ENCODE measurements around the gene EPB42.

- TF ChIP-seq CTCF (IDR thresholded peaks at IDR 0.05 in 8 of 11, conservative IDR thresholded peaks at IDR 0.05 in 3 of 11) (peak in 8 of 11 experiments; percentile 21 to 64 (median 43)), POLR2A (IDR thresholded peaks at IDR 0.05) (peak; percentile 80 to 87 (median 81)), POLR2AphosphoS5 (IDR thresholded peaks at IDR 0.05) (peak; percentile 98 to 99 (median 99))
Measured at GRCh38 chr15:43185157-43186002, 35.4 kb downstream of the EPB42 start, which contains the start of gene CCNDBP1.
